ENCODE measurements around the gene MGST2. TPM values are rescaled to one million over a fixed set of nuclear protein-coding genes. Genes with fewer than 3 reads are reported as not detected.
A peak's percentile ranks its signal among the peaks of the same experiment; 100 is the strongest.

MGST2 gene
- polyA plus RNA-seq, 3 donors, result 41.7 to 221 (median 153) TPM

DNA sequence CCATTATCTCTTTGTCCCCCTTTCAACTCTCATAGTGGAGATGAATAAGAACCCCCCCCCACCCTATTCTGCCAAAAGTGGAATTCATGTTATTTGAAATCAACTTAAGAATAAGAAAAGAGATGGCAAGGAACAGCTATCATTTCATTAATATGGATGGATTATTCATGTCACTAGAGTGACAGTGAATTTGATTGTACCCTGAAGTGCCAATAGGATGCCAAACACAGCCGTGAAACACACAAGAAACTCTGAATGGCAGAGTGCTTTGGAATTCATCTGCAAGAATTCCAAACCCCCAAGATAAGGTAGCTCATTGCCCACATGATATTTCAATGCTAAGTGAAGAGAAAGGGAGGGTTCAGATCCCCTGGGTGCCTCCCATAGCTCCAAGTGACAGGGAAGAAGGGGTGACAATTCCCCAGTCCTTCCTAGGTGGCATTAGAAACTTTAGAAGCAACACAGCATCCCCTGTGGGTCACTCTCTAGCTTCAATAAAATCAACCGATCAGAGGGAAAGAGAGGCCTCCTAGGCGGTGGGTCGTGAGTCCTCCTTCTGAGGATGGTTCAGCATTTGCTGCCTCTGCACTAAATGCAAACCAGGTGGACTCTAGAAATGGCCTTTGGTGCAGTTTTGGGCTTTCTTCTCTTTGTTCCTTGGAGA lies 84.3 kb downstream of the MGST2 start:
- H3K4me3 ChIP-seq (replicated peaks in 1 of 3; ENCODE audit: low read depth in 2 of 3, low read length in 3 of 3), result no peak overlapping the region
- H3K27me3 ChIP-seq (ENCODE audit: control insufficient read depth in 2 of 2, insufficient read depth in 2 of 2, low read length in 2 of 2), result no peaks in the 10 kb centered on the region
- no peaks in the 10 kb centered on the region for H3K36me3 ChIP-seq (replicated peaks in 1 of 2; ENCODE audit: control insufficient read depth in 1 of 2, insufficient read depth in 2 of 2, low read length in 2 of 2)
- Mint-ChIP-seq H3K9me3 (no peaks in the 10 kb centered on the region), H3K4me3 (no peak overlapping the region), H3K27ac (no peak overlapping the region), H3K27me3 (ENCODE audit: low read depth in 3 of 3) (peaks cover 0 to 2% (median 0%) of the 10 kb centered on the region in 3 donors), H3K4me1 (peaks cover 27% of the 10 kb centered on the region), H3K36me3 (peaks cover 0 to 10% of the 10 kb centered on the region in 2 donors)
- H3K79me2 ChIP-seq (ENCODE audit: insufficient read depth, low read length), result peaks cover 3% of the 10 kb centered on the region
- TF ChIP-seq, protein P1, sequence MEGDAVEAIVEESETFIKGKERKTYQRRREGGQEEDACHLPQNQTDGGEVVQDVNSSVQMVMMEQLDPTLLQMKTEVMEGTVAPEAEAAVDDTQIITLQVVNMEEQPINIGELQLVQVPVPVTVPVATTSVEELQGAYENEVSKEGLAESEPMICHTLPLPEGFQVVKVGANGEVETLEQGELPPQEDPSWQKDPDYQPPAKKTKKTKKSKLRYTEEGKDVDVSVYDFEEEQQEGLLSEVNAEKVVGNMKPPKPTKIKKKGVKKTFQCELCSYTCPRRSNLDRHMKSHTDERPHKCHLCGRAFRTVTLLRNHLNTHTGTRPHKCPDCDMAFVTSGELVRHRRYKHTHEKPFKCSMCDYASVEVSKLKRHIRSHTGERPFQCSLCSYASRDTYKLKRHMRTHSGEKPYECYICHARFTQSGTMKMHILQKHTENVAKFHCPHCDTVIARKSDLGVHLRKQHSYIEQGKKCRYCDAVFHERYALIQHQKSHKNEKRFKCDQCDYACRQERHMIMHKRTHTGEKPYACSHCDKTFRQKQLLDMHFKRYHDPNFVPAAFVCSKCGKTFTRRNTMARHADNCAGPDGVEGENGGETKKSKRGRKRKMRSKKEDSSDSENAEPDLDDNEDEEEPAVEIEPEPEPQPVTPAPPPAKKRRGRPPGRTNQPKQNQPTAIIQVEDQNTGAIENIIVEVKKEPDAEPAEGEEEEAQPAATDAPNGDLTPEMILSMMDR (IDR thresholded peaks at IDR 0.05), result no peak
- WGBS (ENCODE audit: insufficient coverage), result 100% methylated on average over 2 of the region's 4 CpGs
- intact Hi-C loops (cut with micrococcal nuclease), result no loop called here
- peaks cover 5 to 8% of the 10 kb centered on the region in 2 donors for H3K4me1 ChIP-seq (ENCODE audit: control insufficient read depth in 1 of 2, insufficient read depth in 2 of 2, low read length in 2 of 2)
- no peak overlapping the region for H3K9ac ChIP-seq (ENCODE audit: insufficient read depth, low read length, poor library complexity, severe bottlenecking)
- H4K20me1 ChIP-seq (ENCODE audit: insufficient read depth, low read length), result peaks cover 9% of the 10 kb centered on the region
- no peak overlapping the region for H3K4me2 ChIP-seq (replicated peaks; ENCODE audit: extremely low read depth, low read length, poor library complexity, severe bottlenecking)
- no peaks in the 10 kb centered on the region for H3K9me3 ChIP-seq (replicated peaks in 1 of 2; ENCODE audit: control insufficient read depth in 1 of 2, insufficient read depth in 1 of 2, low read length in 2 of 2)
- H3K27ac ChIP-seq (ENCODE audit: low read depth in 1 of 2, low read length in 2 of 2), result no peak overlapping the region
- H2AFZ ChIP-seq (ENCODE audit: insufficient read depth, low read depth, low read length, poor library complexity, severe bottlenecking), result no peak overlapping the region
- DNase-seq, result no peak

DNA sequence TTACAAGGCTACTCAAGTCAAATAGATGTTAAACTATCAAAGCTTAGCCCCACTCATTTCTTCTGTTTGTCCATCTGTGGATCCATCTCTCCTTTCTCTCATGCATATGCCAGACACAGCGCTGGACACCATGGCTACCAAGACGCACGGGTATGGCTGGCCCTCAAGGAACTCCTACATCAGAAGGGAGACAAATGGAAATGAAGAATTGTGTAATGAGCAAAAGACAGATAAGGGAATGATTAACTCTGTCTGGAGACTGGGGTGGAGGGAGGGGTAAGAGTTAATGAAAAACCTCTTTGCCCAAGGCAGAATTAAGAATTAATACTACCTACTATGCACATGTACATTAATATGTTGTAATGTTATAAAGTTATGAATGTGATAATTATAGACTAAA lies 88.1 kb downstream of the MGST2 start:
- H3K9me3 Mint-ChIP-seq, result no peaks in the 10 kb centered on the region
- no peak for DNase-seq
- Histone ChIP-seq H3K79me2 (ENCODE audit: insufficient read depth, low read length) (peaks cover 3% of the 10 kb centered on the region), H3K4me1 (ENCODE audit: control insufficient read depth in 1 of 2, insufficient read depth in 2 of 2, low read length in 2 of 2) (peaks cover 2% of the 10 kb centered on the region in 2 donors), H4K20me1 (ENCODE audit: insufficient read depth, low read length) (peaks cover 9% of the 10 kb centered on the region), H3K4me3 (replicated peaks in 1 of 3; ENCODE audit: low read depth in 2 of 3, low read length in 3 of 3) (no peak overlapping the region), H3K27ac (ENCODE audit: low read depth in 1 of 2, low read length in 2 of 2) (no peak overlapping the region), H3K4me2 (replicated peaks; ENCODE audit: extremely low read depth, low read length, poor library complexity, severe bottlenecking) (no peak overlapping the region), H3K27me3 (ENCODE audit: control insufficient read depth in 2 of 2, insufficient read depth in 2 of 2, low read length in 2 of 2) (no peaks in the 10 kb centered on the region), H3K9ac (ENCODE audit: insufficient read depth, low read length, poor library complexity, severe bottlenecking) (no peak overlapping the region), H3K9me3 (replicated peaks in 1 of 2; ENCODE audit: control insufficient read depth in 1 of 2, insufficient read depth in 1 of 2, low read length in 2 of 2) (no peaks in the 10 kb centered on the region), H3K36me3 (replicated peaks in 1 of 2; ENCODE audit: control insufficient read depth in 1 of 2, insufficient read depth in 2 of 2, low read length in 2 of 2) (no peaks in the 10 kb centered on the region), H2AFZ (ENCODE audit: insufficient read depth, low read depth, low read length, poor library complexity, severe bottlenecking) (no peak overlapping the region)
- peaks cover 10% of the 10 kb centered on the region for H3K4me1 Mint-ChIP-seq
- H3K4me3 Mint-ChIP-seq, result no peak overlapping the region
- 100% methylated on average over 2 of the region's 3 CpGs for WGBS (ENCODE audit: insufficient coverage)
- H3K27me3 Mint-ChIP-seq (ENCODE audit: low read depth in 3 of 3), result peaks cover 0 to 2% (median 0%) of the 10 kb centered on the region in 3 donors
- peaks cover 2 to 4% of the 10 kb centered on the region in 2 donors for H3K36me3 Mint-ChIP-seq
- H3K27ac Mint-ChIP-seq, result peak overlapping the region in 1 of 7 donors; percentile 36
- intact Hi-C loops (cut with micrococcal nuclease), result no loop called here
- TF ChIP-seq, protein P1 (IDR thresholded peaks at IDR 0.05), result no peak

Other genes starting within 250 kb of the MGST2 start
- 1 to 10 TPM; 5.8 to 8.1 (median 6.0) TPM for gene RAB33B, start 211.7 kb upstream of the MGST2 start, polyA plus RNA-seq
- gene SETD7, start 109.6 kb upstream of the MGST2 start, polyA plus RNA-seq, result 10 to 100 TPM; 14.1 to 16.8 (median 15.4) TPM

Data from CD14-positive monocyte (primary cell).